ENCODE measurements around the gene PARS2. TPM values are rescaled to one million over a fixed set of nuclear protein-coding genes. Genes with fewer than 3 reads are reported as not detected.

Gene PARS2
- total RNA-seq, 4 donors from 2014 or later: 3.5 to 17.7 (median 7.2) TPM

DNA sequence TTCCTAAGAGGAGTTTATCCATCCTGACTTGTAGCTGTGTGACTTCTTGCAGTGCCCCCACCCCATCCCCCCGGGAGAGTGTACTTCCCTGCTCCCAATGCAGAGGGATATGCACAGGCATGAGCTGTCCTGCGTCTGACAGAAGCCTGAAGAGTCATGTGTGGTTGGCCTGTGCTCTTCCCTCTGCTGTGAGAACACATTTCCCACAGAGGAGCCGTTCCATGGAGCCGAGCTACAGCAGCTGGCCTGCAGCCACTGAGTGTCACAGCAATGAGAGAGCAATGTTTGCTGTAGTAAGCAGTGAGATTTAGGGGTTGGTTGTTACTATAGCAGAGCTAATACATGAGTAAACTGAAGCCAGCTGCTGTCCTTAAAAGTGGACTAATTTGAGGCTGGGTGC, 22.0 kb downstream of the PARS2 start:
- intact Hi-C loops (cut with DNase I; ENCODE audit: low total_unique reads): no loop called here
- TF ChIP-seq POLR2A (IDR thresholded peaks at IDR 0.05): no peak
- H3K36me3 ChIP-seq: no peaks in the 10 kb centered on the region

DNA sequence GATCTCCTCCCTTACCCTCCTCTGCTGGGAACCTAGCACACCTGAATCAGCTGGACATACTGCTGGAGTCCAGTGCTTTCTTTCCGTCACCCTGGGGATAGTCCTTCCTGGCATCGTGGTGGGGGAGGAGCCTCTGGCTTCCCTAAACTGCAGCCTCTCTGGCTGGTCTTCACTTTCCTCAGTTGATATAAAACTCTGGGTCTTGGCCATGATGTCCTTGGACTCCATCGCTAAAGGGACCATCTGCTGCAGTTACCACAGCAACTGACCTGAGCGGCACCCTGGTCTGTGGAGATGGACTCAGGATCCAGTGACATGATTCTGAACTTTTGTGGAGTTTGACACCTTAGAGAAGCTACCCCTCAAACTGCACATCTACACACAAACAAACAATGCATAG, 22.8 kb downstream of the PARS2 start:
- TF ChIP-seq, protein P1, sequence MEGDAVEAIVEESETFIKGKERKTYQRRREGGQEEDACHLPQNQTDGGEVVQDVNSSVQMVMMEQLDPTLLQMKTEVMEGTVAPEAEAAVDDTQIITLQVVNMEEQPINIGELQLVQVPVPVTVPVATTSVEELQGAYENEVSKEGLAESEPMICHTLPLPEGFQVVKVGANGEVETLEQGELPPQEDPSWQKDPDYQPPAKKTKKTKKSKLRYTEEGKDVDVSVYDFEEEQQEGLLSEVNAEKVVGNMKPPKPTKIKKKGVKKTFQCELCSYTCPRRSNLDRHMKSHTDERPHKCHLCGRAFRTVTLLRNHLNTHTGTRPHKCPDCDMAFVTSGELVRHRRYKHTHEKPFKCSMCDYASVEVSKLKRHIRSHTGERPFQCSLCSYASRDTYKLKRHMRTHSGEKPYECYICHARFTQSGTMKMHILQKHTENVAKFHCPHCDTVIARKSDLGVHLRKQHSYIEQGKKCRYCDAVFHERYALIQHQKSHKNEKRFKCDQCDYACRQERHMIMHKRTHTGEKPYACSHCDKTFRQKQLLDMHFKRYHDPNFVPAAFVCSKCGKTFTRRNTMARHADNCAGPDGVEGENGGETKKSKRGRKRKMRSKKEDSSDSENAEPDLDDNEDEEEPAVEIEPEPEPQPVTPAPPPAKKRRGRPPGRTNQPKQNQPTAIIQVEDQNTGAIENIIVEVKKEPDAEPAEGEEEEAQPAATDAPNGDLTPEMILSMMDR (IDR thresholded peaks at IDR 0.05): no peak
- no peak for TF ChIP-seq POLR2A (IDR thresholded peaks at IDR 0.05)

More for the DNA sequence above, 22.0 kb downstream of the PARS2 start:
- no peaks in the 10 kb centered on the region for H3K4me1 ChIP-seq
- no peak overlapping the region for H3K4me3 ChIP-seq
- no peaks in the 10 kb centered on the region for H3K27me3 ChIP-seq
- DNase-seq: no peak
- H3K27ac ChIP-seq: no peak overlapping the region
- no peaks in the 10 kb centered on the region for H3K9me3 ChIP-seq

DNA sequence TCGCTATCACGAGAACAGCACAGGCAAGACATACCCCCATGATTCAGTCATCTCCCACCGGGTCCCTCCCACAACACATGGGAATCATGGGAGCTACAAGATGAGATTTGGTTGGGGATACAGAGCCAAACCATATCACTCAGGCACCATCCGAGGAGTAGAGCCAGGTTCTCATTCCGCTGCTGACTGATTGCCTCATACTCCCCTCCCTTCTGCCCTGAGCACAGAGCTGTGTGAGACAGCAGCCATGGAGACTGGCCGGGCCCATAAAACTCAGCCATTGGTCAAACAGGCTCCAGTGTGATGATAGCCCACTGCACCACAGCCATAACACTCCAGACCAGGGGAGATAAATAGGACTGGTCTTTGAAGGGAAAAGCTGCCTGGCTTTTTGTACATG, 26.1 kb downstream of the PARS2 start:
- intact Hi-C loops (cut with DNase I; ENCODE audit: low total_unique reads): no loop called here
- no peaks in the 10 kb centered on the region for H3K9me3 ChIP-seq
- no peak for DNase-seq
- TF ChIP-seq, protein P1 (IDR thresholded peaks at IDR 0.05): no peak
- no peak for TF ChIP-seq POLR2A (IDR thresholded peaks at IDR 0.05)
- H3K4me3 ChIP-seq: no peak overlapping the region
- no peaks in the 10 kb centered on the region for H3K4me1 ChIP-seq
- no peak overlapping the region for H3K27ac ChIP-seq
- no peaks in the 10 kb centered on the region for H3K27me3 ChIP-seq
- no peaks in the 10 kb centered on the region for H3K36me3 ChIP-seq

More for the DNA sequence above, 22.8 kb downstream of the PARS2 start:
- Histone ChIP-seq H3K4me3 (no peak overlapping the region), H3K27me3 (no peaks in the 10 kb centered on the region), H3K9me3 (no peaks in the 10 kb centered on the region), H3K36me3 (no peaks in the 10 kb centered on the region), H3K4me1 (no peaks in the 10 kb centered on the region), H3K27ac (no peak overlapping the region)
- no peak for DNase-seq
- intact Hi-C loops (cut with DNase I; ENCODE audit: low total_unique reads): no loop called here

DNA sequence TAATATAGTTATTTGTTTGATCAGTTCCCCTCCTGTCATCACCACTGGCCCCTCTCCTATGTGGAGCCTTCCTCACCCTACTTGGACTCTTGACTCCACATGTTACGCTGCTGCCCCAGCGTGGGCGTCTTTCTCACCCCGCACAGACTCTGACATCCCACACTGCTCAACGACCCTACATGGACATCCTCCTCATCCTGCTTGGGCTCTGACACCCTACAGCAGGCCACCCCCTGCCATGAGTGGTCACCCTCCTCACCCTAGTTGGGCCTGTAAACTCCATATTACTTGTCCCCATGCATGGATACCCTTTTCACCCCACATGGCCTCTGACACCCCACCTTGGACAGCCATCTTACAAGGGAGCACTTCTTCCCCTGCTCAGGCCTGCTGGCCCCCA, 27.6 kb downstream of the PARS2 start:
- DNase-seq: no peak
- Histone ChIP-seq H3K36me3 (no peaks in the 10 kb centered on the region), H3K27ac (no peak overlapping the region), H3K4me1 (no peaks in the 10 kb centered on the region), H3K27me3 (no peaks in the 10 kb centered on the region), H3K9me3 (no peaks in the 10 kb centered on the region), H3K4me3 (no peak overlapping the region)
- TF ChIP-seq POLR2A (IDR thresholded peaks at IDR 0.05): no peak
- TF ChIP-seq, protein P1 (IDR thresholded peaks at IDR 0.05): no peak
- intact Hi-C loops (cut with DNase I; ENCODE audit: low total_unique reads): no loop called here

DNA sequence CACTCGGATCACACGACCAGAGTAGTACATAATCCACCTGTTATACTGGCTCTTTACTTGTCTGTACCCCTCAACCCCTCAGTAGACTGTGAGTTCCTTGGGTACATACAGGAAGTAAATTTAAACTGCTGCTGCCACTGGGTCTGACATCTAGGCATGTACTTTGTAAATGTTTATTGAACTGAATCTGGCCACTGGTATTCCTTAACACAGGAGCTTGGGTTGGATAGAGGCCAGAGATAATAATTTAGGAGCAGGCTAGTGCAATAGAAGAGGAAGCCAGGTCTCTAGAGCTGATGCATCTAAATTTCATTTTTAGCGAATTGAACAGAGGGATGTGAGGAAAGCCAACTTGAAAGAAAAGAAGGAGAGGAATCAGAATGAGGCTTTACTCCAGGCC, 36.3 kb downstream of the PARS2 start:
- Histone ChIP-seq H3K36me3 (no peaks in the 10 kb centered on the region), H3K9me3 (no peaks in the 10 kb centered on the region), H3K27ac (no peak overlapping the region), H3K4me3 (no peak overlapping the region), H3K4me1 (no peaks in the 10 kb centered on the region), H3K27me3 (no peaks in the 10 kb centered on the region)
- intact Hi-C loops (cut with DNase I; ENCODE audit: low total_unique reads): no loop called here
- TF ChIP-seq, protein P1 (IDR thresholded peaks at IDR 0.05): no peak
- TF ChIP-seq POLR2A (IDR thresholded peaks at IDR 0.05): no peak
- no peak for DNase-seq

DNA sequence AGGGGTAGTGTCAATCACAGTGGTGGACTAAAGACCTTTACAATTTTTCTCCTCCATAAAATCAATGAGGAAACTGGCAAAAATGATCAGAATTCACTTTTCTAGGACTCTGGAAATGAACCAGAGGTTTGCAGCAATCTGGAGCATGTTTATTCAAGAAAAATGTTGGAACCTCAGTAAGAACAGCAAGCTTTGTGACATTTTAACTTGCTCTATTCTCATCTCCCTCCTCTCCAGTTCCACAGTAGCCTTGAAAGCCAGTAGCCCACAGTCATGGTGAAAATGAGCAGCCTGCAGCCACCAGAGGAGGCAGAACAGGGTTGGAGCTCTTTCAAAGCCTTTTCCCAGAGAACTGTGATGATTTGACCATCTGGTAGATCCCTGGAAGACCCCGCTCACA, 39.6 kb downstream of the PARS2 start:
- no peaks in the 10 kb centered on the region for H3K36me3 ChIP-seq
- intact Hi-C loops (cut with DNase I; ENCODE audit: low total_unique reads): no loop called here

More for the DNA sequence above, 39.6 kb downstream of the PARS2 start:
- H3K27ac ChIP-seq: no peak overlapping the region
- DNase-seq: no peak
- no peak overlapping the region for H3K4me3 ChIP-seq
- H3K4me1 ChIP-seq: no peaks in the 10 kb centered on the region
- H3K9me3 ChIP-seq: no peaks in the 10 kb centered on the region
- H3K27me3 ChIP-seq: no peaks in the 10 kb centered on the region
- TF ChIP-seq POLR2A (IDR thresholded peaks at IDR 0.05): no peak
- TF ChIP-seq, protein P1 (IDR thresholded peaks at IDR 0.05): no peak
